Measurements from ENCODE around the gene OR5H14. TPM values are rescaled to one million over a fixed set of nuclear protein-coding genes. Genes with fewer than 3 reads are reported as not detected.

OR5H14 gene
- total RNA-seq = not detected

DNA sequence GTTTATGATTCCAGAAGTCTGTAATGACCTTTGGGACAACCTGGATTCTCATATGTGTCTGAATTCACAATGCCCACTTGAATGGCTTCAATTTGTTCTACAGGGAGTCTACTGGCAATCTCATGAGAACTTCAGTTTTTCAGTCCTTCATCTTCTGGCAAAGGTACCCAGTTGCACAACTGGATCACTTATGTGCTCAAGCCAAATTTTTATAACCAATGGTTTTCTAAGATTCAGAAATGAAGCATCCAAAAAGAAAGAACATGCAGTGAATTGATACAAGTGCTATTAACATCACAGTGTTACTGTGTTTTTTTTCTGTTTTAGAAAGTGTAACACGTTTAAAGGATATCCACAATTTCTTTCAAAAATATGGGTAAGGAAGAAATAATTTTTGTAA is at the start of gene OR5H14:
OR5H14 (plus strand) TSS at position 301 of the 400 bp plus-strand sequence. CDS start 1,907 bp downstream, outside the sequence.

DNA sequence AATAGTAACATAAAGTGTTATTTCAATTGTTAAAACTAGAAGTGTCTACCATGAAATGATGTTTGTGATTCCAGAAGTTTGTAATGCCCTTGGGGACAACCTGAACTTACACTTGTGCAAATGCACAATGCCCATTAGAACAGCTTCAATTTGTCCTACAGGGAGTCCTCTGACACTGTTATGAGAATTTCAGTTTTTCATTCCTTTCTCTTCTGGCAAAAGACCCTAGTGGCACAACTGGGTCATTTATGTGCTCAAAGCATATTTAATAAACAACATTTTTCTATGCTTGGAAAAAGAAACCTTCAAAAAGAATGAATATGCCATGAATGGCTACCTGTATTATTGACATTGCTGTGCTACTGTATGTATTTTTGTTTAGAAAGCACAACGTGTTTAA is 16.9 kb upstream of the OR5H14 start, which contains the start of gene OR5H1:
OR5H1 (plus strand) TSS at position 301 of the 400 bp plus-strand sequence. CDS start 1,977 bp downstream, outside the sequence.

DNA sequence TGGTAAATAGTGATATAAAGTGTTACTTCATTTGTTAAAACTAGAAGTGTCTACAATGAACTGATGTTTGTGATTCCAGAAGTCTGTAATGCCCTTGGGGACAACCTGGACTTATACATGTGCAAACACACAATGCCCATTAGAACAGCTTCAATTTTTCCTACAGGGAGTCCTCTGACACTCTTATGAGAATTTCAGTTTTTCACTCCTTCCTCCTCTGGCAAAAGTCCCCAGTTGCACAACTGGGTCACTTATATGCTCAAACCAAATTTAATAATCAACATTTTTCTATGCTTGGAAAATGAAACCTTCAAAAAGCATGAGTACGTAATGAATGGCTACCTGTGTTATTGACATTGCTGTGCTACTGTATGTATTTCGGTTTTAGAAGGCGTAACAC is 19.1 kb downstream of the OR5H14 start, which contains the start of gene OR5H15:
OR5H15 (plus strand) TSS at position 301 of the 400 bp plus-strand sequence. CDS start 2,004 bp downstream, outside the sequence.

Other genes with a start within 250 kb of the OR5H14 start
- gene RIOX2, start 175.0 kb upstream of the OR5H14 start, total RNA-seq = 10 to 100 TPM; 32.3 to 35.3 TPM
- not detected for gene GABRR3, start 112.2 kb upstream of the OR5H14 start, total RNA-seq
- not detected for gene OR5AC2, start 60.3 kb upstream of the OR5H14 start, total RNA-seq
- gene OR5H1, start 16.8 kb upstream of the OR5H14 start, total RNA-seq = not detected
- gene OR5H15, start 19.2 kb downstream of the OR5H14 start, total RNA-seq = not detected
- not detected for gene OR5H6, start 116.8 kb downstream of the OR5H14 start, total RNA-seq
- not detected for gene OR5H2, start 135.0 kb downstream of the OR5H14 start, total RNA-seq
- gene OR5K4, start 206.4 kb downstream of the OR5H14 start, total RNA-seq = not detected
- gene OR5K3, start 243.2 kb downstream of the OR5H14 start, total RNA-seq = not detected

All from melanocyte of skin (primary cell).